GM15510 (cell line): Measurements from ENCODE around the gene GNAZ.

ENCODE experiments used
- POLR2A ChIP-seq: IDR thresholded peaks from 3 replicates; pipeline ENCODE4 v1.6.1; 2011; ENCODE audit warnings: borderline replicate concordance; ENCODE audit not compliant: insufficient read length; ENCODE audit errors: extremely low read depth

GNAZ gene

GRCh38 chr22:23068096-23068831, 2.1 kb upstream of the GNAZ start:
- TF ChIP-seq POLR2A = no peak

GRCh38 chr22:23068832-23069385, 1.4 kb upstream of the GNAZ start:
- TF ChIP-seq POLR2A = no peak

GRCh38 chr22:23069502-23070357, 589 bp upstream of the GNAZ start:
- no peak for TF ChIP-seq POLR2A

GRCh38 chr22:23071230-23072076, 1.1 kb downstream of the GNAZ start:
- TF ChIP-seq POLR2A = no peak

GRCh38 chr22:23072077-23072910, 2.0 kb downstream of the GNAZ start:
- TF ChIP-seq POLR2A = no peak

GRCh38 chr22:23072911-23073491, 2.7 kb downstream of the GNAZ start:
- no peak for TF ChIP-seq POLR2A

GRCh38 chr22:23073526-23074229, 3.4 kb downstream of the GNAZ start:
- TF ChIP-seq POLR2A = no peak

GRCh38 chr22:23074451-23074850, 4.1 kb downstream of the GNAZ start:
- no peak for TF ChIP-seq POLR2A

GRCh38 chr22:23075050-23075449, 4.7 kb downstream of the GNAZ start:
- no peak for TF ChIP-seq POLR2A

- no peak for TF ChIP-seq POLR2A
Measured at GRCh38 chr22:23075525-23076216, 5.4 kb downstream of the GNAZ start.

- TF ChIP-seq POLR2A = no peak
Measured at GRCh38 chr22:23076896-23077572, 6.7 kb downstream of the GNAZ start.

GRCh38 chr22:23077627-23078461, 7.5 kb downstream of the GNAZ start:
- no peak for TF ChIP-seq POLR2A

- no peak for TF ChIP-seq POLR2A
Measured at GRCh38 chr22:23078462-23078787, 8.1 kb downstream of the GNAZ start.
